Sigmoid colon (tissue), 7 donors: ENCODE measurements around the gene SMARCA2. TPM values are rescaled to one million over a fixed set of nuclear protein-coding genes. Genes with fewer than 3 reads are reported as not detected.

Experiments used
- DNase-seq: peaks from one replicate; pipeline ENCODE4 v3.0.0-alpha.2; 2019
- H3K27ac ChIP-seq, 4 donors: fragments of 200-600 bp; sonication (generic); one replicate each; pipeline ENCODE4 v1.5.1; 2016 to 2019; ENCODE audit warnings: mild to moderate bottlenecking in 1 of 4
- H3K27me3 ChIP-seq, 3 donors: fragments of 200-600 bp; sonication (generic); one replicate each; pipeline ENCODE4 v1.5.1; 2019; ENCODE audit warnings: mild to moderate bottlenecking in 1 of 3
- H3K36me3 ChIP-seq, 4 donors: fragments of 200-600 bp; sonication (generic); one replicate each; pipeline ENCODE4 v1.5.1; 2016 to 2019
- H3K4me1 ChIP-seq, 4 donors: fragments of 200-600 bp; sonication (generic); one replicate each; pipeline ENCODE4 v1.5.1; 2017 to 2019
- H3K4me3 ChIP-seq, 4 donors: fragments of 200-600 bp; sonication (generic); one replicate each; pipeline ENCODE4 v1.5.1; 2017 to 2019; ENCODE audit warnings: mild to moderate bottlenecking in 2 of 4, moderate library complexity in 1 of 4
- H3K9me3 ChIP-seq, 4 donors: fragments of 200-600 bp in 3 of 4; sonication (generic) in 3 of 4; one replicate each; pipeline versions ENCODE4 v1.5.1 to v1.6.1; 2013 to 2019
- CTCF ChIP-seq, 4 experiments: fragments of 450-650 bp in 3 of 4; fragments of 200-600 bp in 1 of 4; IDR thresholded peaks; one replicate each; pipeline ENCODE4 v1.5.1; 2016 to 2019; ENCODE audit warnings: antibody characterized with exemption in 4 of 4, mild to moderate bottlenecking in 3 of 4, moderate library complexity in 2 of 4
- EP300 ChIP-seq, 4 donors: sonication (generic); formaldehyde crosslinking; IDR thresholded peaks; one replicate each; pipeline ENCODE4 v1.6.1; 2017; ENCODE audit warnings: antibody characterized with exemption in 4 of 4
- POLR2A ChIP-seq, 2 donors: fragments of 450-650 bp; IDR thresholded peaks; one replicate each; pipeline ENCODE4 v1.6.1; 2016; ENCODE audit warnings: antibody characterized with exemption in 2 of 2, mild to moderate bottlenecking in 2 of 2, moderate library complexity in 2 of 2
- POLR2AphosphoS5 ChIP-seq, 4 donors: sonication (generic); formaldehyde crosslinking; IDR thresholded peaks; one replicate each; pipeline ENCODE4 v1.6.1; 2017; ENCODE audit warnings: antibody characterized with exemption in 4 of 4
- WGBS, 2 donors: extraction: QIAGEN DNeasy Blood & Tissue Kit; methylation state at CpG; one replicate each; pipeline ENCODE4 v1.1.7; 2013; 5-methylcytosine and 5-hydroxymethylcytosine counted together
- intact Hi-C: fragments of 100-400 bp; cut with DNase I; formaldehyde crosslinking; loops from one replicate; pipeline ENCODE4 v1.15.1; 2023
- polyA plus RNA-seq, 3 donors: library from polyadenylated mRNA; stranded (reverse); fragments of 200-250 nt; gene quantifications; one replicate each; pipeline ENCODE4 v1.2.3, GENCODE V29; 2013
- total RNA-seq, 4 donors: library from RNA; depleted of rRNA; stranded (reverse); fragments of >200 nt; gene quantifications; one replicate each; pipeline ENCODE4 v1.1.0, GENCODE V29; 2016
- donor health status: healthy with polysubstance abuse.
- donor health status: Bipolar disorder and iron deficiency.
- donor health status: healthy.

The SMARCA2 gene
- total and polyA plus RNA-seq, 7 donors: 32.1 to 209 (median 75.0) TPM

- WGBS, 2 donors: 71 to 86% methylated on average over 4 of the region's 4 CpGs
These were observed 193.3 kb downstream of the SMARCA2 start for GRCh38 chr9:2208465-2208864.

GRCh38 chr9:2208991-2209390 is 193.8 kb downstream of the SMARCA2 start:
- no peak for DNase-seq
- TF ChIP-seq POLR2A (IDR thresholded peaks at IDR 0.05) (no peak), EP300 (IDR thresholded peaks at IDR 0.05) (no peak), POLR2AphosphoS5 (IDR thresholded peaks at IDR 0.05) (no peak), CTCF (IDR thresholded peaks at IDR 0.05) (no peak)
- Histone ChIP-seq H3K4me1 (no peaks in the 10 kb centered on the region), H3K27me3 (no peaks in the 10 kb centered on the region), H3K27ac (no peak overlapping the region), H3K4me3 (no peak overlapping the region), H3K36me3 (no peaks in the 10 kb centered on the region), H3K9me3 (no peaks in the 10 kb centered on the region)
- intact Hi-C loops: no loop called here

More at GRCh38 chr9:2208465-2208864, 193.3 kb downstream of the SMARCA2 start:
- Histone ChIP-seq H3K4me3 (no peak overlapping the region), H3K27me3 (no peaks in the 10 kb centered on the region), H3K36me3 (no peaks in the 10 kb centered on the region), H3K27ac (no peak overlapping the region), H3K9me3 (no peaks in the 10 kb centered on the region), H3K4me1 (no peaks in the 10 kb centered on the region)
- no peak for DNase-seq
- TF ChIP-seq EP300 (IDR thresholded peaks at IDR 0.05): no peak
- no peak for TF ChIP-seq CTCF (IDR thresholded peaks at IDR 0.05)
- no peak for TF ChIP-seq POLR2A (IDR thresholded peaks at IDR 0.05)
- no peak for TF ChIP-seq POLR2AphosphoS5 (IDR thresholded peaks at IDR 0.05)
- intact Hi-C loops: no loop called here

GRCh38 chr9:2209400-2209799 is 194.3 kb downstream of the SMARCA2 start:
- WGBS, 2 donors: 53 to 74% methylated on average over 2 of the region's 2 CpGs
- TF ChIP-seq CTCF (IDR thresholded peaks at IDR 0.05) (no peak), EP300 (IDR thresholded peaks at IDR 0.05) (no peak), POLR2AphosphoS5 (IDR thresholded peaks at IDR 0.05) (no peak), POLR2A (IDR thresholded peaks at IDR 0.05) (no peak)
- Histone ChIP-seq H3K36me3 (no peaks in the 10 kb centered on the region), H3K4me1 (no peaks in the 10 kb centered on the region), H3K4me3 (no peak overlapping the region), H3K27me3 (no peaks in the 10 kb centered on the region), H3K9me3 (no peaks in the 10 kb centered on the region), H3K27ac (no peak overlapping the region)
- DNase-seq: no peak
- intact Hi-C loops: no loop called here

- no peak for DNase-seq
- Histone ChIP-seq H3K4me3 (no peak overlapping the region), H3K27me3 (no peaks in the 10 kb centered on the region), H3K27ac (no peak overlapping the region), H3K36me3 (no peaks in the 10 kb centered on the region), H3K9me3 (no peaks in the 10 kb centered on the region), H3K4me1 (no peaks in the 10 kb centered on the region)
- 85 to 90% methylated on average over 2 of the region's 2 CpGs for WGBS, 2 donors
- TF ChIP-seq POLR2AphosphoS5 (IDR thresholded peaks at IDR 0.05) (no peak), EP300 (IDR thresholded peaks at IDR 0.05) (no peak)
- intact Hi-C loops: no loop called here
These were observed 195.1 kb downstream of the SMARCA2 start for GRCh38 chr9:2210201-2210600.

GRCh38 chr9:2213830-2214468 is 198.8 kb downstream of the SMARCA2 start:
- 78 to 93% methylated on average over 6 of the region's 6 CpGs for WGBS, 2 donors
- no peak overlapping the region for H3K4me3 ChIP-seq
- TF ChIP-seq POLR2A (IDR thresholded peaks at IDR 0.05): no peak
- TF ChIP-seq EP300 (IDR thresholded peaks at IDR 0.05): no peak
- TF ChIP-seq CTCF (IDR thresholded peaks at IDR 0.05): no peak
- no peaks in the 10 kb centered on the region for H3K4me1 ChIP-seq
- no peak overlapping the region for H3K27ac ChIP-seq
- H3K36me3 ChIP-seq: no peaks in the 10 kb centered on the region
- DNase-seq: no peak
- H3K9me3 ChIP-seq: no peaks in the 10 kb centered on the region
- H3K27me3 ChIP-seq: no peaks in the 10 kb centered on the region
- intact Hi-C loops: no loop called here
